ENCODE data around the gene NRL. TPM values are rescaled to one million over a fixed set of nuclear protein-coding genes. Genes with fewer than 3 reads are reported as not detected.

The NRL gene
- total RNA-seq, 1 donor from 2014 or later: 0.48 TPM

- Mint-ChIP-seq H3K27ac (ENCODE audit: unreplicated experiment) (peak overlapping the region; percentile 69), H3K9me3 (ENCODE audit: unreplicated experiment) (no peaks in the 10 kb centered on the region), H3K4me3 (ENCODE audit: unreplicated experiment) (no peak overlapping the region), H3K4me1 (ENCODE audit: low read depth, unreplicated experiment) (peaks cover 15% of the 10 kb centered on the region), H3K36me3 (ENCODE audit: low read depth, unreplicated experiment) (peaks cover 6% of the 10 kb centered on the region), H3K27me3 (ENCODE audit: low read depth, unreplicated experiment) (peaks cover 9% of the 10 kb centered on the region)
- no peaks in the 10 kb centered on the region for H3K79me2 ChIP-seq (ENCODE audit: insufficient read depth, low read length)
- no peak overlapping the region for H2AFZ ChIP-seq (ENCODE audit: low read depth, low read length)
- no peaks in the 10 kb centered on the region for H4K20me1 ChIP-seq (ENCODE audit: insufficient read depth, low read length)
- H3K4me3 ChIP-seq (ENCODE audit: insufficient read depth, low read depth, low read length): no peak overlapping the region
- H3K4me2 ChIP-seq (ENCODE audit: low read length): no peak overlapping the region
- no peaks in the 10 kb centered on the region for H3K9me3 ChIP-seq (ENCODE audit: insufficient read depth, low read depth, low read length)
- DNase-seq (ENCODE audit: low read depth): no peak
- no peak overlapping the region for H3K27ac ChIP-seq (ENCODE audit: low read depth, low read length)
- no peak for TF ChIP-seq EZH2 (IDR thresholded peaks at IDR 0.05; ENCODE audit: insufficient read depth, low read length)
- TF ChIP-seq, protein P1, sequence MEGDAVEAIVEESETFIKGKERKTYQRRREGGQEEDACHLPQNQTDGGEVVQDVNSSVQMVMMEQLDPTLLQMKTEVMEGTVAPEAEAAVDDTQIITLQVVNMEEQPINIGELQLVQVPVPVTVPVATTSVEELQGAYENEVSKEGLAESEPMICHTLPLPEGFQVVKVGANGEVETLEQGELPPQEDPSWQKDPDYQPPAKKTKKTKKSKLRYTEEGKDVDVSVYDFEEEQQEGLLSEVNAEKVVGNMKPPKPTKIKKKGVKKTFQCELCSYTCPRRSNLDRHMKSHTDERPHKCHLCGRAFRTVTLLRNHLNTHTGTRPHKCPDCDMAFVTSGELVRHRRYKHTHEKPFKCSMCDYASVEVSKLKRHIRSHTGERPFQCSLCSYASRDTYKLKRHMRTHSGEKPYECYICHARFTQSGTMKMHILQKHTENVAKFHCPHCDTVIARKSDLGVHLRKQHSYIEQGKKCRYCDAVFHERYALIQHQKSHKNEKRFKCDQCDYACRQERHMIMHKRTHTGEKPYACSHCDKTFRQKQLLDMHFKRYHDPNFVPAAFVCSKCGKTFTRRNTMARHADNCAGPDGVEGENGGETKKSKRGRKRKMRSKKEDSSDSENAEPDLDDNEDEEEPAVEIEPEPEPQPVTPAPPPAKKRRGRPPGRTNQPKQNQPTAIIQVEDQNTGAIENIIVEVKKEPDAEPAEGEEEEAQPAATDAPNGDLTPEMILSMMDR (IDR thresholded peaks at IDR 0.05; ENCODE audit: insufficient read depth, low read depth, low read length): no peak
- peaks cover 2% of the 10 kb centered on the region for H3K27me3 ChIP-seq (ENCODE audit: insufficient read depth, low read length)
- peaks cover 6% of the 10 kb centered on the region for H3K4me1 ChIP-seq (ENCODE audit: insufficient read depth, low read length)
- H3K36me3 ChIP-seq (ENCODE audit: insufficient read depth, low read length): no peaks in the 10 kb centered on the region
- no peak overlapping the region for H3K9ac ChIP-seq (ENCODE audit: low read length)
- no peak for FAIRE-seq
Observed at GRCh38 chr14:24092110-24092504, 22.6 kb downstream of the NRL start.

GRCh38 chr14:24089890-24090289, 24.9 kb downstream of the NRL start:
- peaks cover 25% of the 10 kb centered on the region for H3K27me3 Mint-ChIP-seq (ENCODE audit: low read depth, unreplicated experiment)
- FAIRE-seq: no peak
- H3K27ac Mint-ChIP-seq (ENCODE audit: unreplicated experiment): no peak overlapping the region
- peaks cover 9% of the 10 kb centered on the region for H3K4me1 Mint-ChIP-seq (ENCODE audit: low read depth, unreplicated experiment)
- H3K4me2 ChIP-seq (ENCODE audit: low read length): no peak overlapping the region
- H3K4me3 Mint-ChIP-seq (ENCODE audit: unreplicated experiment): no peak overlapping the region
- no peaks in the 10 kb centered on the region for H3K9me3 Mint-ChIP-seq (ENCODE audit: unreplicated experiment)
- no peaks in the 10 kb centered on the region for H3K79me2 ChIP-seq (ENCODE audit: insufficient read depth, low read length)
- no peak overlapping the region for H3K4me3 ChIP-seq (ENCODE audit: insufficient read depth, low read depth, low read length)
- no peaks in the 10 kb centered on the region for H3K36me3 ChIP-seq (ENCODE audit: insufficient read depth, low read length)
- H3K4me1 ChIP-seq (ENCODE audit: insufficient read depth, low read length): peaks cover 3% of the 10 kb centered on the region
- H4K20me1 ChIP-seq (ENCODE audit: insufficient read depth, low read length): no peaks in the 10 kb centered on the region
- no peak overlapping the region for H3K9ac ChIP-seq (ENCODE audit: low read length)
- H3K9me3 ChIP-seq (ENCODE audit: insufficient read depth, low read depth, low read length): no peaks in the 10 kb centered on the region
- H2AFZ ChIP-seq (ENCODE audit: low read depth, low read length): no peak overlapping the region
- TF ChIP-seq, protein P1 (IDR thresholded peaks at IDR 0.05; ENCODE audit: insufficient read depth, low read depth, low read length): no peak
- TF ChIP-seq EZH2 (IDR thresholded peaks at IDR 0.05; ENCODE audit: insufficient read depth, low read length): no peak
- no peak for DNase-seq (ENCODE audit: low read depth)
- no peak overlapping the region for H3K27ac ChIP-seq (ENCODE audit: low read depth, low read length)
- peaks cover 2% of the 10 kb centered on the region for H3K27me3 ChIP-seq (ENCODE audit: insufficient read depth, low read length)
- no peaks in the 10 kb centered on the region for H3K36me3 Mint-ChIP-seq (ENCODE audit: low read depth, unreplicated experiment)

DNA sequence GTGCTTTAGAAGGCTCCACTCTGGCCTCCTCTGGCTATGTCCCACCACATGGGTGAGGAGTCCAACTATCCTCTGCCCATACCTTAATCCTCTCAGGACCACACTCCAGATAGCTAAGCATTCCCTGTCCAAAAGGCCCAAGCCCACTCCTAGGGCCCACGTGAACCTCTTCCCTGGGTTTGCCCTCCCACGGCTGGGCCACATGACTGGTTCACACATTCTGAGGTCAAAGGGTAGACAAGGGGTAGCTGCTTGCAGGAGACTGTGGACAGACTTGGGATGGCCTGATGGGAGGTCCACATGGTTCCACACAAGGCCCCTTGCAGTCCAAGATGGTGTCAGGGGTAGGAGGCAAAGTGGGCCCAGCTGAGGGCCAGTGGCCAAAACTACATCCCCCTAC, 26.7 kb downstream of the NRL start:
- TF ChIP-seq, protein P1 (IDR thresholded peaks at IDR 0.05; ENCODE audit: insufficient read depth, low read depth, low read length): no peak
- no peak for TF ChIP-seq EZH2 (IDR thresholded peaks at IDR 0.05; ENCODE audit: insufficient read depth, low read length)
- peaks cover 41% of the 10 kb centered on the region for H3K27me3 Mint-ChIP-seq (ENCODE audit: low read depth, unreplicated experiment)
- no peak overlapping the region for H3K27ac Mint-ChIP-seq (ENCODE audit: unreplicated experiment)
- Histone ChIP-seq H3K4me1 (ENCODE audit: insufficient read depth, low read length) (no peaks in the 10 kb centered on the region), H3K27ac (ENCODE audit: low read depth, low read length) (no peak overlapping the region), H3K36me3 (ENCODE audit: insufficient read depth, low read length) (no peaks in the 10 kb centered on the region), H3K9ac (ENCODE audit: low read length) (no peak overlapping the region), H2AFZ (ENCODE audit: low read depth, low read length) (no peak overlapping the region), H4K20me1 (ENCODE audit: insufficient read depth, low read length) (no peaks in the 10 kb centered on the region), H3K27me3 (ENCODE audit: insufficient read depth, low read length) (peaks cover 9% of the 10 kb centered on the region), H3K79me2 (ENCODE audit: insufficient read depth, low read length) (no peaks in the 10 kb centered on the region), H3K9me3 (ENCODE audit: insufficient read depth, low read depth, low read length) (no peaks in the 10 kb centered on the region), H3K4me2 (ENCODE audit: low read length) (no peak overlapping the region), H3K4me3 (ENCODE audit: insufficient read depth, low read depth, low read length) (no peak overlapping the region)
- peaks cover 3% of the 10 kb centered on the region for H3K4me1 Mint-ChIP-seq (ENCODE audit: low read depth, unreplicated experiment)
- no peak for FAIRE-seq
- DNase-seq (ENCODE audit: low read depth): no peak
- no peaks in the 10 kb centered on the region for H3K36me3 Mint-ChIP-seq (ENCODE audit: low read depth, unreplicated experiment)
- no peaks in the 10 kb centered on the region for H3K9me3 Mint-ChIP-seq (ENCODE audit: unreplicated experiment)
- no peak overlapping the region for H3K4me3 Mint-ChIP-seq (ENCODE audit: unreplicated experiment)
